HepG2 (cell line): ENCODE measurements around the gene DLX1. TPM values are rescaled to one million over a fixed set of nuclear protein-coding genes. Genes with fewer than 3 reads are reported as not detected.

Source experiments
- FOXA3 ChIP-seq: IDR thresholded peaks from 2 replicates; pipeline ENCODE4 v1.6.1; 2016; ENCODE audit warnings: missing genetic modification reagents, missing compliant biosample characterization
- GZF1 ChIP-seq: sonication (generic); formaldehyde crosslinking; IDR thresholded peaks from 2 replicates; pipeline ENCODE4 v1.5.1; 2020; ENCODE audit warnings: mild to moderate bottlenecking, missing genetic modification reagents
- HMGA1 ChIP-seq: sonication (generic); formaldehyde crosslinking; conservative IDR thresholded peaks from 2 replicates; pipeline ENCODE4 v1.4.0; 2020; ENCODE audit warnings: missing genetic modification reagents
- SNAPC4 ChIP-seq: sonication (generic); formaldehyde crosslinking; IDR thresholded peaks from 2 replicates; pipeline ENCODE4 v1.4.0; 2020; ENCODE audit warnings: mild to moderate bottlenecking, missing genetic modification reagents
- TP53 ChIP-seq: sonication (generic); formaldehyde crosslinking; conservative IDR thresholded peaks from 2 replicates; pipeline ENCODE4 v1.4.0; 2020; ENCODE audit warnings: missing genetic modification reagents
- ZFP36L1 ChIP-seq: sonication (generic); formaldehyde crosslinking; IDR thresholded peaks from 2 replicates; pipeline ENCODE4 v1.8.0; 2022; ENCODE audit warnings: mild to moderate bottlenecking, missing genetic modification reagents, moderate library complexity
- ZNF34 ChIP-seq: sonication (generic); formaldehyde crosslinking; IDR thresholded peaks from 2 replicates; pipeline ENCODE4 v1.4.0; 2020; ENCODE audit warnings: mild to moderate bottlenecking, missing genetic modification reagents, borderline replicate concordance
- ZNF768 ChIP-seq: sonication (generic); formaldehyde crosslinking; IDR thresholded peaks from 2 replicates; pipeline ENCODE4 v1.4.0; 2020; ENCODE audit warnings: missing genetic modification reagents
- polyA plus RNA-seq, 8 experiments: library from polyadenylated mRNA; depleted of rRNA in 3 of 8; stranded (reverse) in 7 of 8; unstranded in 1 of 8; fragments of >200 nt; fragmentation: Illumina TruSeq in 4 of 8; extraction: Trizol in 4 of 8; gene quantifications; 2 replicates each; pipeline versions ENCODE4 v1.2.1 to v1.2.3, GENCODE V29; 2011 to 2016; ENCODE audit warnings: low read depth in 4 of 8, missing spikeins in 1 of 8, mixed read lengths in 1 of 8; ENCODE audit not compliant: insufficient read depth in 1 of 8
- total RNA-seq, 5 experiments: library from RNA; depleted of rRNA; stranded (reverse); fragments of >200 nt; fragmentation: Illumina TruSeq; extraction: Trizol; gene quantifications; 2 replicates each; pipeline ENCODE4 v1.2.3, GENCODE V29; 2016; ENCODE audit warnings: low read depth in 1 of 5
- TF ChIP-seq, protein P1 (sequence below): sonication (generic); formaldehyde crosslinking; IDR thresholded peaks from 2 replicates; pipeline ENCODE4 v1.5.0; 2020; ENCODE audit warnings: missing genetic modification reagents, mild to moderate bottlenecking, borderline replicate concordance
- TF ChIP-seq, protein P2 (sequence below): sonication (generic); formaldehyde crosslinking; IDR thresholded peaks from 2 replicates; pipeline ENCODE4 v1.5.1; 2020; ENCODE audit warnings: mild to moderate bottlenecking, missing genetic modification reagents, borderline replicate concordance
- TF ChIP-seq, protein P3 (sequence below): sonication (generic); formaldehyde crosslinking; IDR thresholded peaks from 2 replicates; pipeline ENCODE4 v1.4.0; 2020; ENCODE audit warnings: missing genetic modification reagents
- TF ChIP-seq, protein P4 (sequence below): sonication (generic); formaldehyde crosslinking; conservative IDR thresholded peaks from 2 replicates; pipeline ENCODE4 v1.4.0; 2020; ENCODE audit warnings: missing genetic modification reagents

The DLX1 gene
- total and polyA plus RNA-seq, 2 of the 13 experiments (the other 11 are each of a cell fraction or from before 2014, with no cell fraction given) = 0.18 to 0.86 TPM

DNA sequence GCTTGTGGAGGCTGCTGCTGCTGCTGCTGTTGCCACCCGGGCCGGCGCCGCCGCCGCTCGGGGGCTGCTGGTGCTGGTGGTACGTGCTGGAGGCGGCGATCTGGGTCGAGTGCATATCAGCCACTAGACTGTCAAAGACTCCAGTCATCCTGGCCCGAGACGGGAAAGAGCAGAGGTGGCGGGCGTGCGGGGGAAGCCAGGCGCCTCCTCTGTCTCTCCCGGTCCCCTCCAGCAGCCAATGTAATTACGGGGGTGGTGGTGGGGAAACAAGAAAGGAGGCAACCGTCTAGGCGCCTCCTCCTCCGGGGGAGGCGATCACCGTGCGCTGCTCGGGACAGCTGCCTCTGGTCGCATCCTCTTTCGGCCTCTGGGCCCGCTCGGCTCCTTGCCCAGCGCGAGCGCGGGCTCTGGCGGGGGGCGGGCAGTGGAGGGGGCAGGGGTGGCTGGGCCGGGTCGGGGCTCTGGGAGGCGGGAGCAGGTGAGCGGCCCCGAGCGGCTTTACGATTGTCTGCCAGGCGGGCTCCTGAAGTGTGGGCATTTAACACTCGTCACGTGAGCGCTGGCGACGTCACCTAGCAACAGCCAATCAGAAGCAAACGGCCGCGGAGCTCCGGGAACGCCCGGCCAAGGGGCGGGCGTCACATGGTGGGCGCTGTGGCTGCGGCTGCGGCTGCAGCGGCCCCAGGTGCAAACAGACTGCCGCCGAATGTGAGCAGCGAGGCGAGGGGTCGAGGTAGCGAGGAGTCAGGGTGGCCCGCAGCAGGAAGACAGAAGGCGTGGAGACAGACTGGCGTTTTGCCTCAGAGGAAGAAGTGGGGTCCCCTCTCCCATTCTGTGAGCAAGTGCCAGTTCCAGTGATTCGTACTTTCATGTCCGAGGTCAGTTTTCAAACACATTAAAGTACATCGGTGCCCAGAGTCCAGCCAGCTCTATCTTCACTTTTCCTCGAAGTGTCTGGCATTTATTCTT lies 17.4 kb downstream of the DLX1 start, which contains the start of gene DLX2 (continued):
- peak; percentile 73; the same call in 1 of the 2 replicates for TF ChIP-seq ZNF768 (CRISPR knock-in tag)
- TF ChIP-seq FOXA3 (CRISPR knock-in tag) = no peak; the same call in 1 of the 2 replicates
- TF ChIP-seq HMGA1 (CRISPR knock-in tag) = no peak
- peak; percentile 95; the same call in 1 of the 2 replicates for TF ChIP-seq SNAPC4 (CRISPR knock-in tag)
- TF ChIP-seq ZNF34 (CRISPR knock-in tag) = no peak
- TF ChIP-seq TP53 (CRISPR knock-in tag) = peak; percentile 81
- TF ChIP-seq, protein P1, sequence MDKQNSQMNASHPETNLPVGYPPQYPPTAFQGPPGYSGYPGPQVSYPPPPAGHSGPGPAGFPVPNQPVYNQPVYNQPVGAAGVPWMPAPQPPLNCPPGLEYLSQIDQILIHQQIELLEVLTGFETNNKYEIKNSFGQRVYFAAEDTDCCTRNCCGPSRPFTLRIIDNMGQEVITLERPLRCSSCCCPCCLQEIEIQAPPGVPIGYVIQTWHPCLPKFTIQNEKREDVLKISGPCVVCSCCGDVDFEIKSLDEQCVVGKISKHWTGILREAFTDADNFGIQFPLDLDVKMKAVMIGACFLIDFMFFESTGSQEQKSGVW (CRISPR knock-in tag) = no peak; the same call in 1 of the 2 replicates
- TF ChIP-seq, protein P2, sequence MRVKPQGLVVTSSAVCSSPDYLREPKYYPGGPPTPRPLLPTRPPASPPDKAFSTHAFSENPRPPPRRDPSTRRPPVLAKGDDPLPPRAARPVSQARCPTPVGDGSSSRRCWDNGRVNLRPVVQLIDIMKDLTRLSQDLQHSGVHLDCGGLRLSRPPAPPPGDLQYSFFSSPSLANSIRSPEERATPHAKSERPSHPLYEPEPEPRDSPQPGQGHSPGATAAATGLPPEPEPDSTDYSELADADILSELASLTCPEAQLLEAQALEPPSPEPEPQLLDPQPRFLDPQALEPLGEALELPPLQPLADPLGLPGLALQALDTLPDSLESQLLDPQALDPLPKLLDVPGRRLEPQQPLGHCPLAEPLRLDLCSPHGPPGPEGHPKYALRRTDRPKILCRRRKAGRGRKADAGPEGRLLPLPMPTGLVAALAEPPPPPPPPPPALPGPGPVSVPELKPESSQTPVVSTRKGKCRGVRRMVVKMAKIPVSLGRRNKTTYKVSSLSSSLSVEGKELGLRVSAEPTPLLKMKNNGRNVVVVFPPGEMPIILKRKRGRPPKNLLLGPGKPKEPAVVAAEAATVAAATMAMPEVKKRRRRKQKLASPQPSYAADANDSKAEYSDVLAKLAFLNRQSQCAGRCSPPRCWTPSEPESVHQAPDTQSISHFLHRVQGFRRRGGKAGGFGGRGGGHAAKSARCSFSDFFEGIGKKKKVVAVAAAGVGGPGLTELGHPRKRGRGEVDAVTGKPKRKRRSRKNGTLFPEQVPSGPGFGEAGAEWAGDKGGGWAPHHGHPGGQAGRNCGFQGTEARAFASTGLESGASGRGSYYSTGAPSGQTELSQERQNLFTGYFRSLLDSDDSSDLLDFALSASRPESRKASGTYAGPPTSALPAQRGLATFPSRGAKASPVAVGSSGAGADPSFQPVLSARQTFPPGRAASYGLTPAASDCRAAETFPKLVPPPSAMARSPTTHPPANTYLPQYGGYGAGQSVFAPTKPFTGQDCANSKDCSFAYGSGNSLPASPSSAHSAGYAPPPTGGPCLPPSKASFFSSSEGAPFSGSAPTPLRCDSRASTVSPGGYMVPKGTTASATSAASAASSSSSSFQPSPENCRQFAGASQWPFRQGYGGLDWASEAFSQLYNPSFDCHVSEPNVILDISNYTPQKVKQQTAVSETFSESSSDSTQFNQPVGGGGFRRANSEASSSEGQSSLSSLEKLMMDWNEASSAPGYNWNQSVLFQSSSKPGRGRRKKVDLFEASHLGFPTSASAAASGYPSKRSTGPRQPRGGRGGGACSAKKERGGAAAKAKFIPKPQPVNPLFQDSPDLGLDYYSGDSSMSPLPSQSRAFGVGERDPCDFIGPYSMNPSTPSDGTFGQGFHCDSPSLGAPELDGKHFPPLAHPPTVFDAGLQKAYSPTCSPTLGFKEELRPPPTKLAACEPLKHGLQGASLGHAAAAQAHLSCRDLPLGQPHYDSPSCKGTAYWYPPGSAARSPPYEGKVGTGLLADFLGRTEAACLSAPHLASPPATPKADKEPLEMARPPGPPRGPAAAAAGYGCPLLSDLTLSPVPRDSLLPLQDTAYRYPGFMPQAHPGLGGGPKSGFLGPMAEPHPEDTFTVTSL (CRISPR knock-in tag) = no peak
- TF ChIP-seq GZF1 = no peak
- TF ChIP-seq, protein P3, sequence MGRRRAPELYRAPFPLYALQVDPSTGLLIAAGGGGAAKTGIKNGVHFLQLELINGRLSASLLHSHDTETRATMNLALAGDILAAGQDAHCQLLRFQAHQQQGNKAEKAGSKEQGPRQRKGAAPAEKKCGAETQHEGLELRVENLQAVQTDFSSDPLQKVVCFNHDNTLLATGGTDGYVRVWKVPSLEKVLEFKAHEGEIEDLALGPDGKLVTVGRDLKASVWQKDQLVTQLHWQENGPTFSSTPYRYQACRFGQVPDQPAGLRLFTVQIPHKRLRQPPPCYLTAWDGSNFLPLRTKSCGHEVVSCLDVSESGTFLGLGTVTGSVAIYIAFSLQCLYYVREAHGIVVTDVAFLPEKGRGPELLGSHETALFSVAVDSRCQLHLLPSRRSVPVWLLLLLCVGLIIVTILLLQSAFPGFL (CRISPR knock-in tag) = peak; percentile 92; the same call in 1 of the 2 replicates
- TF ChIP-seq, protein P4, sequence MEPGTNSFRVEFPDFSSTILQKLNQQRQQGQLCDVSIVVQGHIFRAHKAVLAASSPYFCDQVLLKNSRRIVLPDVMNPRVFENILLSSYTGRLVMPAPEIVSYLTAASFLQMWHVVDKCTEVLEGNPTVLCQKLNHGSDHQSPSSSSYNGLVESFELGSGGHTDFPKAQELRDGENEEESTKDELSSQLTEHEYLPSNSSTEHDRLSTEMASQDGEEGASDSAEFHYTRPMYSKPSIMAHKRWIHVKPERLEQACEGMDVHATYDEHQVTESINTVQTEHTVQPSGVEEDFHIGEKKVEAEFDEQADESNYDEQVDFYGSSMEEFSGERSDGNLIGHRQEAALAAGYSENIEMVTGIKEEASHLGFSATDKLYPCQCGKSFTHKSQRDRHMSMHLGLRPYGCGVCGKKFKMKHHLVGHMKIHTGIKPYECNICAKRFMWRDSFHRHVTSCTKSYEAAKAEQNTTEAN (CRISPR knock-in tag) = peak; percentile 95
- peak; percentile 78; the same call in 1 of the 2 replicates for TF ChIP-seq ZFP36L1 (CRISPR knock-in tag)
